Endothelial cell of umbilical vein (primary cell): ENCODE measurements around the gene GALK1. TPM values are rescaled to one million over a fixed set of nuclear protein-coding genes. Genes with fewer than 3 reads are reported as not detected.

Source experiments
- BruUV-seq: library from RNA; stranded (reverse); fragments of 400-500 nt; replicated peaks from 2 replicates; lab custom pipeline; 2021; lab: Mats Ljungman, UMichigan
- CTCF ChIA-PET: fragments of 300-600, 350-600 bp; sonication (Branson Sonifier 250); formaldehyde crosslinking; loops from one replicate; lab custom pipeline; 2021; ENCODE audit warnings: antibody characterized with exemption, inconsistent platforms; lab: Charles Lee
- POLR2A ChIA-PET: fragments of 300-600, 350-600 bp; sonication (Branson Sonifier 250); formaldehyde crosslinking; loops from one replicate; lab custom pipeline; 2021; ENCODE audit warnings: antibody characterized with exemption, inconsistent platforms; lab: Charles Lee
- DNase-seq: peaks from one replicate; pipeline ENCODE4 v3.0.0-alpha.2; 2011; ENCODE audit warnings: low read depth, low spot score
- FAIRE-seq: peaks from 2 replicates; lab custom pipeline; 2011; peaks lifted over from hg19 to GRCh38; lab: Jason Lieb, UNC
- H2AFZ ChIP-seq: 2 replicates; pipeline ENCODE4 v1.6.0; 2012; ENCODE audit warnings: low read depth, low read length, control low read depth, inconsistent platforms
- H3K27ac ChIP-seq: 2 replicates; pipeline ENCODE4 v1.5.1; 2011; ENCODE audit warnings: low read depth, mild to moderate bottlenecking, control low read depth, low read length, moderate library complexity; ENCODE audit not compliant: insufficient read depth
- H3K27me3 ChIP-seq, 2 experiments: 2 replicates each; pipeline versions ENCODE4 v1.6.0 to v1.6.1; 2011; ENCODE audit warnings: low read length in 2 of 2, mixed read lengths in 1 of 2; ENCODE audit not compliant: control insufficient read depth in 2 of 2, insufficient read depth in 2 of 2
- H3K36me3 ChIP-seq, 2 experiments: 2 replicates in 1 of 2; 3 replicates in 1 of 2; pipeline ENCODE4 v1.5.1; 2011; ENCODE audit warnings: low read length in 2 of 2, mild to moderate bottlenecking in 1 of 2, moderate library complexity in 1 of 2; ENCODE audit not compliant: control insufficient read depth in 2 of 2, insufficient read depth in 2 of 2; ENCODE audit errors: extremely low read depth in 1 of 2
- H3K4me1 ChIP-seq: 3 replicates; pipeline ENCODE4 v1.5.1; 2011; ENCODE audit warnings: mild to moderate bottlenecking, low read length; ENCODE audit not compliant: control insufficient read depth, insufficient read depth; ENCODE audit errors: extremely low read depth
- H3K4me2 ChIP-seq: 2 replicates; pipeline ENCODE4 v1.6.1; 2011; ENCODE audit warnings: low read length, control low read depth, mixed read lengths; ENCODE audit not compliant: insufficient read depth
- H3K4me3 ChIP-seq, 3 experiments: fragments of 200-600 bp in 1 of 3; sonication (generic), shearing (Covaris generic) in 1 of 3; replicated peaks in 1 of 3; 2 replicates each; pipeline ENCODE4 v1.5.1; 2011 to 2016; ENCODE audit warnings: control low read depth in 3 of 3, low read length in 3 of 3, mild to moderate bottlenecking in 2 of 3, inconsistent platforms in 1 of 3, low read depth in 1 of 3, moderate library complexity in 1 of 3; ENCODE audit not compliant: insufficient read depth in 1 of 3
- H3K79me2 ChIP-seq: 2 replicates; pipeline ENCODE4 v1.6.0; 2012; ENCODE audit warnings: low read length, inconsistent platforms; ENCODE audit not compliant: control insufficient read depth, insufficient read depth
- H3K9ac ChIP-seq: replicated peaks from 2 replicates; pipeline ENCODE3; 2011; ENCODE audit warnings: low read length, control low read depth; ENCODE audit not compliant: insufficient read depth; ENCODE audit errors: extremely low read depth
- H3K9me1 ChIP-seq: replicated peaks from 3 replicates; pipeline ENCODE4 v1.6.0; 2011; ENCODE audit warnings: mild to moderate bottlenecking, low read length; ENCODE audit not compliant: control insufficient read depth, insufficient read depth; ENCODE audit errors: extremely low read depth
- H3K9me3 ChIP-seq: replicated peaks from 2 replicates; pipeline ENCODE4 v1.5.1; 2012; ENCODE audit warnings: low read length, inconsistent platforms; ENCODE audit not compliant: control insufficient read depth, insufficient read depth
- H4K20me1 ChIP-seq: replicated peaks from 2 replicates; pipeline ENCODE3; 2011; ENCODE audit warnings: mild to moderate bottlenecking, low read length; ENCODE audit not compliant: control insufficient read depth, insufficient read depth; ENCODE audit errors: extremely low read depth
- CTCF ChIP-seq, 2 donors: IDR thresholded peaks; 1 replicate in 1 of 2; 2 replicates in 1 of 2; pipeline ENCODE4 v1.5.1; 2011; ENCODE audit warnings: low read length in 2 of 2, mild to moderate bottlenecking in 2 of 2, moderate library complexity in 2 of 2, control low read depth in 1 of 2, inconsistent platforms in 1 of 2, low read depth in 1 of 2; ENCODE audit not compliant: insufficient read depth in 1 of 2; ENCODE audit errors: extremely low read depth in 1 of 2
- EZH2 ChIP-seq: IDR thresholded peaks from 2 replicates; pipeline ENCODE4 v1.6.1; 2012; ENCODE audit warnings: borderline replicate concordance, low read depth, mild to moderate bottlenecking, moderate library complexity, low read length, inconsistent platforms; ENCODE audit not compliant: severe bottlenecking
- FOS ChIP-seq: IDR thresholded peaks from 2 replicates; pipeline ENCODE4 v1.6.1; 2011; ENCODE audit warnings: mild to moderate bottlenecking, low read length, moderate library complexity, borderline replicate concordance; ENCODE audit not compliant: insufficient read depth
- GATA2 ChIP-seq: IDR thresholded peaks from 2 replicates; pipeline ENCODE4 v1.7.0; 2011; ENCODE audit warnings: low read depth, mild to moderate bottlenecking, moderate library complexity, mixed read lengths, low read length; ENCODE audit not compliant: insufficient read length, insufficient read depth
- JUN ChIP-seq: IDR thresholded peaks from 2 replicates; pipeline ENCODE4 v1.6.1; 2011; ENCODE audit warnings: borderline replicate concordance, low read depth; ENCODE audit not compliant: insufficient read length, insufficient read depth
- MAX ChIP-seq: IDR thresholded peaks from 2 replicates; pipeline ENCODE4 v1.6.1; 2011; ENCODE audit not compliant: insufficient read depth, insufficient read length
- MYC ChIP-seq: IDR thresholded peaks from one replicate; pipeline ENCODE4 v1.6.1; 2011; ENCODE audit warnings: mild to moderate bottlenecking, low read depth, low read length
- POLR2A ChIP-seq: IDR thresholded peaks from 2 replicates; pipeline ENCODE4 v1.6.1; 2012; ENCODE audit warnings: low read depth, mild to moderate bottlenecking, control low read depth, low read length
- POLR2AphosphoS5 ChIP-seq: IDR thresholded peaks from 2 replicates; pipeline ENCODE4 v1.6.1; 2012; ENCODE audit warnings: low read depth, mild to moderate bottlenecking, control low read depth, low read length, moderate library complexity; ENCODE audit not compliant: insufficient read depth
- dilution Hi-C: fragments of 300-500 bp; cut with MboI; formaldehyde crosslinking; loops from one replicate; pipeline ENCODE4 v1.15.0; 2019; ENCODE audit warnings: low sequenced_read_pairs; ENCODE audit not compliant: extremely low pct_ligation_motif_present
- intact Hi-C: fragments of 100-400 bp; cut with micrococcal nuclease; formaldehyde crosslinking; loops from one replicate; pipeline ENCODE4 v1.10.0; 2022
- polyA plus RNA-seq, 4 experiments: library from polyadenylated mRNA; depleted of rRNA in 3 of 4; stranded (reverse) in 3 of 4; unstranded in 1 of 4; fragments of >200 nt; gene quantifications; 2 replicates each; pipeline versions ENCODE4 v1.2.1 to v1.2.3, GENCODE V29; 2011 to 2012; ENCODE audit warnings: missing spikeins in 1 of 4
- total RNA-seq: library from RNA; stranded (reverse); gene quantifications from 2 replicates; pipeline ENCODE4 v1.2.3, GENCODE V29; 2021

Gene GALK1
- total and polyA plus RNA-seq, 2 donors (not counting 3 experiments of a cell fraction or from before 2014, with no cell fraction given): 45.8 to 63.7 TPM

GRCh38 chr17:75810216-75810615 lies 45.2 kb upstream of the GALK1 start:
- no peak overlapping the region for H3K27ac ChIP-seq
- no peak overlapping the region for H2AFZ ChIP-seq
- intact Hi-C loops: no loop called here
- H3K4me2 ChIP-seq: no peak overlapping the region
- FAIRE-seq (no peak), DNase-seq (no peak)
- ChIA-PET POLR2A (no interaction called here), CTCF (no interaction called here)
- no peaks in the 10 kb centered on the region for H3K9me1 ChIP-seq
- H3K36me3 ChIP-seq: peaks cover 0 to 30% of the 10 kb centered on the region in 2 experiments
- H3K4me1 ChIP-seq: peaks cover 3% of the 10 kb centered on the region
- H3K79me2 ChIP-seq: no peaks in the 10 kb centered on the region
- no peak for TF ChIP-seq MAX
- no peak for TF ChIP-seq POLR2AphosphoS5
- no peak for TF ChIP-seq POLR2A
- TF ChIP-seq CTCF (IDR thresholded peaks at IDR 0.05; ENCODE audit: extremely low read depth in 1 of 2, insufficient read depth in 1 of 2, low read depth in 1 of 2, low read length in 2 of 2): no peak
- no peak for TF ChIP-seq FOS
- TF ChIP-seq GATA2: no peak
- TF ChIP-seq JUN: no peak
- no peak for TF ChIP-seq EZH2
- TF ChIP-seq MYC: no peak
- no TSS peak for BruUV-seq
- H3K4me3 ChIP-seq: no peak overlapping the region
- dilution Hi-C loops: no loop called here
- no peaks in the 10 kb centered on the region for H4K20me1 ChIP-seq
- H3K9me3 ChIP-seq: no peaks in the 10 kb centered on the region
- no peaks in the 10 kb centered on the region for H3K27me3 ChIP-seq
- H3K9ac ChIP-seq: no peak overlapping the region
